G401.6 (cell line): Measurements from ENCODE around the gene CLDN22.

Experiments
- FAIRE-seq: peaks from 2 replicates; lab custom pipeline; 2012; peaks lifted over from hg19 to GRCh38; lab: Jason Lieb, UNC

The CLDN22 gene

DNA sequence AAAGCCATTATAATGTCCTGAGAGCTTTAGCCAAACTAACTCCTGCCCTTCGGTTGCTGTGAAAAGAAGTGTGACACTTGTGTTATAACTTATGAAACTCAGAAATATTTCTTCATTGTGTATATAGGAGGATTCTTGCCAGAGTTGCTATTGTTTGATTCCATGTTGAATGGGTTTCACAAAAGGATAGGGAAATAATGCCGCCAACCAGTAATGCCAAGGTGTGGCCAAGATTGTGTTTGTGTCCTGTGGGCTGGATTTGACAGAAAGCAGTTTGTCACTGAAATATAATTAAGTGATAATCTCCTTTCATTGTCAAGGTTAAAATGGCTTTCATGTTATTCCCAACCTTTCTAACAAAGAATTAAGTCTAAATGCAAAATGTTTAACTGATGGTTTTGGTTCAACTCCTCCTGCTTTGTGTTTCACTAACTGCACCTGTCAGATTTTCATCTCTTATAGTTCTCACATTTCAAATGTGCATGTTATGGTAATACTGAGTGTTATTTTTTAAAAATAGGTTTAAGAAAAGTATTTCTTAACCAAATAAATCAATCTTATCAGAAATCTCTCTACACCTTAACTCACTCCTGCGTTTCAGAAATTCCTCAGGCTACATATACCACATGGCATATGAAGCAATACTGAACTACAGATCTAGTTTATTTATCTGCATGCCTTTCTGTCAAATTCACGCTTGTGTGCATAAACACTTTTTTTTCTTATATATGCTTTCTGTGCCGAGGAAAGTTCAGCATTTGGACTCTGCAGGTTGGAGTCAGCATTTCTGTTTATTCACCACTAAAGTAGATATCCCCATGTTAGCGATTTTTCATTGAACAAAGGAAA, at the start of gene CLDN22:
Gene CLDN22, minus strand, starts transcription at position 66 of the 849 bp plus-strand sequence. Its CDS starts 58 bp downstream, at position 8.
- no peak for FAIRE-seq

DNA sequence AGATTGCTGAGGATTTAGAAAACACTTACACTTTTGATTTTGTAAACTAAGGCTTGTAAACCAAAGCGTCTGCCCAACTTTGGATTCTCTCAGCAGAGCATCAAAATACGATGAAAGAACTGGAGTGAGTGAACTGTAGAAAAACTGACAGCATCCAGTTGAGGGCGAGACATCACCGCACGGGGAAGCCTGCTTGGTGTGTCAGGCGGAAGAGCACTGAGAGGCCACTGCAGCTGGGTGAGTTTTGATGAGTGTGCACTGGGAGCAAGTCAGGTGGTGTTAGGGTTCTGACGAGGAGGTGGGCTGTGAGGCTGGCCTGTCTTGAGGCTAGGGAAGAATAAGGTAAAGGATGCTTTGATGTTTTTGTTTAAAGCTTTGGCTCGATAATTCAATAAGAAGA, 49.0 kb upstream of the CLDN22 start:
- no peak for FAIRE-seq

GRCh38 chr4:183366206-183366835, 46.2 kb upstream of the CLDN22 start:
- no peak for FAIRE-seq

- no peak for FAIRE-seq
These were observed 43.9 kb upstream of the CLDN22 start for GRCh38 chr4:183364025-183364424.

DNA sequence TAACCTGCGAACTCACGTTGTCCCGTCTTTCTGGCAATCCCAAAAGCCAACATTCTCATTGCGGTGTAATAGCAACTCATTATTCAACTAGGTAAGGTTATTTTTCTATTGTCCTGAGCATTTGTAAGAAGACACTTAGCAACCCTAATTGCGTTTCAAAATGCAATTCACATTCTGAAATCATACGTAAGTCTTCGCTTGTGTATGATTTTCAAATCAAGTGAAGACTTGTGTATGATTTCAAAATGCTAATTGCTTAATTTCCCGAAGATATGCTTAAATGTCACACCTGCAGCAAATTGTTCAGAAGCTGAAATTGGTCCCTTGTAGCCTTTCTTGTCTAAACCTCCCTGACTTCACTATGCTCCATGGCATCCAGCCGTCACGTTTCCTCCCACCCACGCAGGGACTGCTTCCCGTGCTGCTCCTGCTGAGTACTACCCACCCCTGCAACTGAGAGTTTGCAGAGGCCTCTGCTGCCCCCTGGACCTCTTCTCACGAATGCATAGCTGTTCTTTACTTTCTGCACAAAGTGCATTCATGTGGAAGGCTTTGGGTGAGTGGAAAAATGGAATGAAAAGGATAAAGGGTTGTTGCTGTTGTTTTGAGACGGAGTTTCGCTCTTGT, 43.0 kb upstream of the CLDN22 start:
- FAIRE-seq = no peak

GRCh38 chr4:183362036-183362435, 42.0 kb upstream of the CLDN22 start:
- FAIRE-seq = no peak

DNA sequence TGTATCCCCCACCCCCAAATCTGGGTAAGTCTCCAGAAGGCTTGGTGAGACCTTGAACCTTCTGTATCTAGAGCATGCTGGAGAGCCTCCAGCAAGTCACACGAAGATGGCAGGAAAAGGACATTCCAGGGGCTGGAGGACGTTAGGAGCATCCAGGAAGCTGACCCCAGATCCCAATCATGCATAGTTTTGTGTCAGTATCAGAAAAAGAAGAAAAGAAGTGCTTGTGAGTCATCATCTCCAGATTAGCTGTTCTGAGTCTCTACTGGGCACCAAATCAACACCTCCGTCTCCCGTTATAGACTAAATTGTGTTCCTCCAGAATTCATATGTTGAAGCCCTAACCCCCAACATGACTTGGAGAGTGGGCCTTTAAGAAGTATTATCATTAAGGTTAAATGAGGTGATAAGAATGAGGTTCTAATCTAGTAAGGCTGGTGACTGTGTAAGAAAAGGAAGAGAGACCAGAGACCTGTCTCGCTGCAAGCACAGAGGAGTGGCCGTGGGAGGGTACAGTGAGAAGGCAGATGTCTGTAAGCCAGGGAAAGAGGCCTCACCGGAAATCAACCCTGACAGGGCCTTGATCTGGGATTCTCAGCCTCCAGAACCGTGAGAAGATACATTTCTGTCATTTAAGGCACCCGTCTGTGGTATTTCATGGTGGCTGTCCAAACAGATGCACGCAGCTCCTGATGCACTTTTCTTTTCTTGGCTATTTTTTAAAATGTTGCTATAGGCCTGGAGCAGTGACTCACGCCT, 40.3 kb upstream of the CLDN22 start:
- FAIRE-seq = no peak

- FAIRE-seq = no peak
These were observed 38.2 kb upstream of the CLDN22 start for GRCh38 chr4:183358215-183358755.

- FAIRE-seq = no peak
These were observed 37.0 kb upstream of the CLDN22 start for GRCh38 chr4:183356931-183357675.

DNA sequence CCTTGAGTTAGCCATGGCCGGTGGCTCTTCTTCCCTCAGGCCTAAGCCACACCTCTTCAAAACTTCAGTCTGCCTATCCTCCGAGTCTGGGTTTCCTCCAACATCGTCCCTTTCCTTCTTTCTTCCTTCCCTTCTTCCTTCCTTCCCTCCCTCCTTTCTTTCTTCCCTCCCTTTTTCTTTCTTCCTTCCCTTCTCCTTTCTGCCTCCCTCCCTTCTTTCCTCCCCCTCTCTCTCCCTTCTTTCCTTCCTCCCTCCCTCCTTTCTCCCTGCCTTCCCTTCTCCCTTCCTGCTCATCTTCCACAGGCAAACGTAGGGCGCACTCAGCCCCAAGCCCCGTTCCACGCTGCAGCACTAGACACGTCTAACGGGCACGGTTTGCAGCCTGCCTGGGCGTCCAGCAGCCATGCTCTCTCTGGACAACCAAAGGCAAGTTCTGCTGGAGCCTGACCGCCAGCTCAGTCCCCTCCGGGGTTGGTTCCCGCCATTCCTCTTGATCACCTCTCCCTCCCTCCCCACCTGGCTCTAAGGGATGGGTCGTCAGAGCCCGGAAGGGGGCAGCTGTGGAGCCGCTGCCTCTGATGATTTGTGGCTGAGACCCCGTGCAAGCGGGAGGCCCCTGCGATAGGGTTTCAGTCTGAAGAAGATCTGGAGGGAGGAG, 36.2 kb upstream of the CLDN22 start:
- no peak for FAIRE-seq

- FAIRE-seq = no peak
These were observed 35.3 kb upstream of the CLDN22 start for GRCh38 chr4:183355405-183355804.

DNA sequence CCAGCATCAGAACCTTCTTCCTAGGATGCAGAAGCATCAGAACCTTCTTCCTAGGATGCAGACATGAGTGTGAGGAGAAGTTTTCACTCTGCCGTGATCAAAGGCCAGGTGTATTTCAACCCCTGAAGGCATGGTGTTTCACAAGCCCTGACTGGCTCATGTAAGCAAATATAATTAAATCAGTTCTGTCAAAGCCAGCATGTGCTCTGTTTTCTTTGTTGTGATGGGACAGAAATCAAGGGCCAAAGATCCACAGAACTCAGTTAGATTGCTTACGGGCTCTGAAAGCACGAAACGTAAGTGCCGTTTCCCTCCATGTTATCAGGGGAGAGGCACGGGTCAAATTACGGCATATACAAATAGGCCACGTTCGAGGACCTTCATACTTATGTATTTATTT, 34.1 kb upstream of the CLDN22 start:
- no peak for FAIRE-seq

DNA sequence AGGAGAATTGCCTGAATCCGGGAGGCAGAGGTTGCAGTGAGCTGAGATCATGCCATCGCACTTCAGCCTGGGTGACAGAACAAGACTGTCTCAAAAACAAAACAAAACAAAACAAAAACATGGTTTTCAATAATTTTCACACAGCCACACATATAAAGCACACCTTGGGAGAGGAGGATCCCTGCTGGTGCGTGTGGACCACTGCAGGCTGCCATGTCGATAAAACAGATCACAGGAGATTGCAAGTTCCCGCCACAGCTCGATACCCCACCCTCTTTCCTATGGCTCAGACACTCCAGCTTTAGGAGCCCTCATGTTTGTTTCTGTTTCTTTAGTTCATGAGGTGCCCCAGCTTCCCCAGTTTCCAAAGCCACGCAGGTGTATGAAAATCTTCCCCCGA, 33.5 kb upstream of the CLDN22 start:
- FAIRE-seq = no peak

DNA sequence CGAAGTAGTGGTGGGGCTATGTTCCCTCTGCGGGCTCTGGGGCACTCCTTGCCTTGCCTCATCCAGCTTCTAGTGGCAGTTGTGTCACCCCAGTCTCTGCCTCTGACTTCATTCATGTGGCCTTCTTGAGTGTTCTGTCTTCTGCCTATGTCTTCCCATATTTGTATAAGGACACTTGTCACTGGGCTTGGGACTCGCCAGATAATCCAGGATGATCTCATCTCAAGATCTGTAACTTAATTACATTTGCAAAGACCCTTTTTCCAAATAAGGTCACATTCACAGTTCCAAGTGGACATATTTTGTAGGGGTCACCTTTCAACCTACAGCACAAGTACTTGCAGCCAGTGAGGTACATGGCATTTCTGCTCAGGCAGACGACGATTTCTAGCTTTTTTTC, 32.5 kb upstream of the CLDN22 start:
- no peak for FAIRE-seq

GRCh38 chr4:183350317-183351071, 30.4 kb upstream of the CLDN22 start:
- FAIRE-seq = no peak

GRCh38 chr4:183349673-183350072, 29.6 kb upstream of the CLDN22 start:
- FAIRE-seq = no peak

DNA sequence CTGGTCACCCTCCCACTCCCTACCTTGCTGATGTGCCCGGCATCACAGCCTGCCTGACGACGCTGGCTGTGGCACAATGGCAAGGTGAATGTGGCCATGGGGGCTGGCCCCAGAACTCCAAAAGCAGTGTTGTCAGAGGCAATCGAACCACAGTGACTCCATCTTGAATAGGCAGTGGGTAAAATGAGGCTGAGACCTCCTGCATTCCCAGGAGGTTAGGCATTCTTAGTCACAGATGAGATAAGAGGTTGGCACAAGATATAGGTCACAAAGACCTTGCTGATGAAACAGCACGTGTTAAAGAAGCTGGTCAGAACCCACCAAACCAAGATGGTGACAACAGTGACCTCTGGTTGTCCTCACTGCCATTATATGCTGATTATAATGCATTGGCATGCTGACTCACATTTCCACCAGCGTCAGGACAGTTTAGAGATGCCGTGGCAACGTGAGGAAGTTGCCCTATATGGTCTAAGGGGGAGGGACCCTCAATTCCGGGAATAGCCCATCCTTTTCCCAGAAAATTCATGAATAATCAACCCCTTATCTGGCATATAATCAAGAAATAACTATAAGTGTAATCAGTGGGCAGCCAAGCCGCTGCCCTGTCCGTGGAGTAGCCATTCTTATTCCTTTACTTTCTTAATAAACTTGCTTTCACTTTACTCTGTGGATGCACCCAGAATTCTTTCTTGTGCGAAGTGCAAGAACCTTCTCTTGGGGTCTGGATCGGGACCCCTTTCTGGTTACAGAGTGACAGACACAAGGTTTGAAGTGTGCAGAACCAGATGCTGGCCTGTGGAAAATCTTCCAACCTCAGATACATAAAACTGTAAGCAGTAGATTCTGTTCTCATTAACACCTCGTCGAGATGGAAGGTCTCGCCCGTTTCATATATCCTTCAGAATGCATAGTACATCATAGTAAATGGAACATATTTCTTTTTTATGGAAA, 28.9 kb upstream of the CLDN22 start:
- FAIRE-seq = no peak

DNA sequence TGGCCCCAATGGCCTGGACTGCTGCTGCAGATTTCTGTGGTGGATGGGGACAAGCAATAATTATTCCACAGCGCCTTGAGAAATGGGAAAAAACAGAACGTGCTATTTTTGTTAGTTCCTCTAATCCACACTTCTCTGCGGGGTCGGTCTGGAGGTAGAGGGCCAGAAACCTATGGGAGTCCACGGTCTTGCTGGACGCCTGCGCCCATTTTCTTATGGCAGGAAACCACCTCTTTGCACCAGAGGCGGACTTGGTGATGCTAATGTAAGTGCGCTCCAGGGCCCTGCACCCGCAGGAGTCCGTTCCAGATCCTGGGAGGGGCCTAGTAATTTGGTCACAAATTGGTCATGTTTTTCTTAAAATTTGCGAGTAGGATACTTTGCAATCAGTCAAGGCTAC, 28.1 kb upstream of the CLDN22 start:
- FAIRE-seq = no peak

DNA sequence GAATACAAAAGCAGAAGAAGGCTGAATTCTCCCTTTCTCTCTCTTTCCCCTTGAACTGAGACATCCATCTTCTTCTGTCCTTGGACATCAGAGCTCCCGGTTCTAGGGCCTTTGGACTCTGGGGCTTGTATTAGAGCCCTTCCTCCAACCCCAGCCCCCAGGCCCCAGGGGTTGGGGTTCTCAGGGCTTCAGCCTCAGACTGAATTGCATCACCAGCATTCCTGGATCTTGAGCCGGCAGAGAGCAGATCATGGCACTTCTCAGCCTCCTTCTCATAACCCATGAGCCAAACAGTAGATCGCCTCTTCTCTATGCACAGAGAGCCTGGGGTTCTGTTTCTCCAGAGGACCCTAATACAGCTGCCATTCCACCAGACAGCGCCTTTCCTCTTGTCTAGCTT, 27.5 kb upstream of the CLDN22 start:
- FAIRE-seq = no peak
